A549 (cell line): ENCODE measurements around the gene LTBP4. TPM values are rescaled to one million over a fixed set of nuclear protein-coding genes. Genes with fewer than 3 reads are reported as not detected.

Experiments used
- ATAC-seq, 2 experiments: fragments of 200-7000 bp in 1 of 2; fragments of >200 bp in 1 of 2; cut with Nextera tagmentation in 1 of 2; cut with Tn5 transposase in 1 of 2; 3 replicates each; pipeline versions ENCODE4 v1.8.0 to v1.9.1; 2018 to 2020; ENCODE audit warnings: mild to moderate bottlenecking in 1 of 2, moderate library complexity in 1 of 2
- CTCF ChIA-PET: fragments of 300-600 bp; sonication (Branson Sonifier 250); formaldehyde crosslinking; extraction: SDS; loops from one replicate; lab custom pipeline; 2021; ENCODE audit warnings: antibody characterized with exemption, inconsistent platforms; lab: Yijun Ruan, JAX
- POLR2A ChIA-PET: fragments of 350-600 bp; formaldehyde crosslinking; extraction: SDS; loops from one replicate; lab custom pipeline; 2021; ENCODE audit warnings: antibody characterized with exemption, inconsistent platforms; lab: Yijun Ruan, JAX
- DNase-seq, 2 experiments: peaks; one replicate each; pipeline versions ENCODE4 v3.0.0 to v3.0.0-alpha.2; 2011 to 2016; ENCODE audit warnings: low read depth in 1 of 2, low spot score in 1 of 2
- FAIRE-seq: peaks from 2 replicates; lab custom pipeline; 2011; peaks lifted over from hg19 to GRCh38; lab: Jason Lieb, UNC
- H3K27ac ChIP-seq, 2 experiments: fragments of >200 bp; sonication (Bioruptor Twin); formaldehyde crosslinking; 3 replicates each; pipeline ENCODE4 v1.5.1; 2016 to 2017
- H3K4me1 ChIP-seq: fragments of >200 bp; sonication (Bioruptor Twin); formaldehyde crosslinking; 3 replicates; pipeline ENCODE4 v1.6.1; 2016
- H3K4me2 ChIP-seq: fragments of >200 bp; sonication (Bioruptor Twin); formaldehyde crosslinking; 3 replicates; pipeline ENCODE4 v1.6.1; 2016
- H3K4me3 ChIP-seq: fragments of >200 bp; sonication (Bioruptor Twin); formaldehyde crosslinking; 3 replicates; pipeline ENCODE4 v1.5.1; 2016
- H3K9me3 ChIP-seq: fragments of >200 bp; sonication (Bioruptor Twin); formaldehyde crosslinking; 3 replicates; pipeline ENCODE4 v1.6.1; 2016
- BHLHE40 ChIP-seq: IDR thresholded peaks from 2 replicates; pipeline ENCODE4 v1.6.1; 2012; ENCODE audit warnings: low read depth, low read length, inconsistent platforms
- CBX2 ChIP-seq: fragments of 200-600 bp; sonication (generic); IDR thresholded peaks from 2 replicates; pipeline ENCODE4 v1.6.1; 2016; ENCODE audit warnings: low read depth, mild to moderate bottlenecking, borderline replicate concordance
- CBX8 ChIP-seq: fragments of 200-600 bp; sonication (generic); IDR thresholded peaks from 2 replicates; pipeline ENCODE4 v1.6.1; 2016
- CHD4 ChIP-seq: fragments of 200-600 bp; sonication (generic); IDR thresholded peaks from 2 replicates; pipeline ENCODE4 v1.6.1; 2016; ENCODE audit warnings: antibody characterized with exemption, mild to moderate bottlenecking, borderline replicate concordance
- EHF ChIP-seq: fragments of 250-450 bp; sonication (Bioruptor Pico); IDR thresholded peaks from 2 replicates; pipeline ENCODE4 v1.5.0; 2020; ENCODE audit warnings: mild to moderate bottlenecking
- EHMT2 ChIP-seq: fragments of 200-600 bp; sonication (generic); IDR thresholded peaks from 2 replicates; pipeline ENCODE4 v1.6.1; 2016; ENCODE audit warnings: antibody characterized with exemption, low read depth, mild to moderate bottlenecking, moderate library complexity
- EP300 ChIP-seq, 2 experiments: fragments of >200 bp; sonication (Bioruptor Twin); formaldehyde crosslinking; IDR thresholded peaks; 2 replicates in 1 of 2; 3 replicates in 1 of 2; pipeline ENCODE4 v1.6.1; 2016 to 2017
- FOSL2 ChIP-seq, 2 experiments: fragments of 450-650 bp in 1 of 2; fragments of >200 bp in 1 of 2; sonication (Bioruptor Twin) in 1 of 2; formaldehyde crosslinking; IDR thresholded peaks; 2 replicates each; pipeline versions ENCODE4 v1.5.0 to v1.6.1; 2016 to 2020; ENCODE audit warnings: mild to moderate bottlenecking in 1 of 2, moderate library complexity in 1 of 2
- GATA3 ChIP-seq: IDR thresholded peaks from 2 replicates; pipeline ENCODE4 v1.6.1; 2012; ENCODE audit warnings: borderline replicate concordance
- HDAC2 ChIP-seq: fragments of 200-600 bp; sonication (generic); IDR thresholded peaks from 2 replicates; pipeline ENCODE4 v1.6.1; 2016
- HEYL ChIP-seq: fragments of 250-450 bp; sonication (Bioruptor Pico); IDR thresholded peaks from 2 replicates; pipeline ENCODE4 v1.8.0; 2021; ENCODE audit warnings: mild to moderate bottlenecking, moderate library complexity
- HMGXB4 ChIP-seq: fragments of 250-450 bp; sonication (Bioruptor Pico); IDR thresholded peaks from 2 replicates; pipeline ENCODE4 v1.5.0; 2021; ENCODE audit warnings: mild to moderate bottlenecking, moderate library complexity, borderline replicate concordance
- HOXA7 ChIP-seq: fragments of 250-450 bp; sonication (Bioruptor Pico); IDR thresholded peaks from 2 replicates; pipeline ENCODE4 v1.5.0; 2020; ENCODE audit warnings: mild to moderate bottlenecking, moderate library complexity
- HOXB5 ChIP-seq: fragments of 250-450 bp; sonication (Bioruptor Pico); IDR thresholded peaks from 2 replicates; pipeline ENCODE4 v1.5.0; 2020; ENCODE audit warnings: mild to moderate bottlenecking, moderate library complexity
- JUNB ChIP-seq: fragments of >200 bp; sonication (Bioruptor Twin); formaldehyde crosslinking; IDR thresholded peaks from 2 replicates; pipeline ENCODE4 v1.6.1; 2016
- MAX ChIP-seq: IDR thresholded peaks from 2 replicates; pipeline ENCODE4 v1.6.1; 2012
- POLR2A ChIP-seq: IDR thresholded peaks from 2 replicates; pipeline ENCODE4 v1.6.1; 2012; ENCODE audit warnings: mild to moderate bottlenecking, low read length
- SREBF2 ChIP-seq: fragments of 450-650 bp; IDR thresholded peaks from 2 replicates; pipeline ENCODE4 v1.6.1; 2014; ENCODE audit warnings: mild to moderate bottlenecking, moderate library complexity
- TFCP2L1 ChIP-seq: fragments of 250-450 bp; sonication (Bioruptor Pico); IDR thresholded peaks from 2 replicates; pipeline ENCODE4 v1.5.0; 2021; ENCODE audit warnings: mild to moderate bottlenecking
- TP53 ChIP-seq: fragments of 250-450 bp; sonication (Bioruptor Pico); IDR thresholded peaks from 2 replicates; pipeline ENCODE4 v1.5.0; 2021; ENCODE audit warnings: mild to moderate bottlenecking, moderate library complexity
- ZC3H11A ChIP-seq: fragments of 450-650 bp; IDR thresholded peaks from 2 replicates; pipeline ENCODE4 v1.6.1; 2014; ENCODE audit warnings: antibody characterized with exemption, mild to moderate bottlenecking
- ZFP36 ChIP-seq: fragments of 450-650 bp; IDR thresholded peaks from 2 replicates; pipeline ENCODE4 v1.6.1; 2014; ENCODE audit warnings: borderline replicate concordance; ENCODE audit not compliant: partially characterized antibody
- ZNF302 ChIP-seq: fragments of 250-450 bp; sonication (Bioruptor Pico); IDR thresholded peaks from 2 replicates; pipeline ENCODE4 v1.9.0; 2021; ENCODE audit warnings: inconsistent platforms, mild to moderate bottlenecking, moderate library complexity
- WGBS: methylation state at CpG from one replicate; pipeline ENCODE4 v1.1.6; 2017; ENCODE audit errors: missing lambda C conversion rate; 5-methylcytosine and 5-hydroxymethylcytosine counted together
- polyA plus RNA-seq, 4 experiments: library from polyadenylated mRNA; depleted of rRNA in 3 of 4; stranded (reverse); fragments of >200 nt; fragmentation: RNase III in 1 of 4; extraction: RNeasy Plus Mini Kit Qiagen cat#74134 plus additional on column Dnase treatment in 1 of 4; gene quantifications; 2 replicates in 3 of 4; 3 replicates in 1 of 4; pipeline ENCODE4 v1.2.3, GENCODE V29; 2011 to 2017
- TF ChIP-seq, protein P1 (sequence below): fragments of >200 bp; sonication (Bioruptor Twin); formaldehyde crosslinking; IDR thresholded peaks from 2 replicates; pipeline ENCODE4 v1.6.1; 2016
- TF ChIP-seq, protein P2 (sequence below): fragments of 450-650 bp; IDR thresholded peaks from 2 replicates; pipeline ENCODE4 v1.6.1; 2014; ENCODE audit warnings: antibody characterized with exemption
- TF ChIP-seq, protein P3 (sequence below): fragments of 250-450 bp; sonication (Bioruptor Pico); IDR thresholded peaks from 2 replicates; pipeline ENCODE4 v1.5.0; 2020; ENCODE audit warnings: low read depth, mild to moderate bottlenecking, moderate library complexity
- TF ChIP-seq, protein P4 (sequence below): fragments of >200 bp; sonication (Bioruptor Twin); formaldehyde crosslinking; IDR thresholded peaks from 3 replicates; pipeline ENCODE4 v1.5.1; 2016

Gene LTBP4
- polyA plus RNA-seq, 2 of the 4 experiments (the other 2 are of a cell fraction), result 23.1 to 43.2 TPM

GRCh38 chr19:40659566-40659965, 58.4 kb downstream of the LTBP4 start:
- peaks cover 14% of the 10 kb centered on the region for H3K4me1 ChIP-seq
- no peaks in the 10 kb centered on the region for H3K9me3 ChIP-seq
- FAIRE-seq (no peak), DNase-seq (no peak), ATAC-seq (no peak)
- TF ChIP-seq HOXA7 (CRISPR knock-in tag) (no peak), ZNF302 (no peak), GATA3 (no peak), EHMT2 (no peak), HEYL (CRISPR knock-in tag) (no peak), CBX2 (no peak), JUNB (no peak), HOXB5 (CRISPR knock-in tag) (no peak)
- TF ChIP-seq, protein P1, sequence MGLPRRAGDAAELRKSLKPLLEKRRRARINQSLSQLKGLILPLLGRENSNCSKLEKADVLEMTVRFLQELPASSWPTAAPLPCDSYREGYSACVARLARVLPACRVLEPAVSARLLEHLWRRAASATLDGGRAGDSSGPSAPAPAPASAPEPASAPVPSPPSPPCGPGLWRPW, result no peak
- H3K27ac ChIP-seq, result no peak overlapping the region
- 77% methylated on average over 11 of the region's 11 CpGs for WGBS
- ChIA-PET POLR2A (interaction anchor here (0.5 kb wide), 1 partner anchor 108 kb away, joined by 3 read pairs; no protein-coding TSS in a partner anchor), CTCF (interaction anchor here (0.6 to 16.6 kb wide), 12 partner anchors 9 to 936 kb away, joined by 3 to 178 read pairs (median 6); partner anchors contain the start of genes ACTMAP and EGLN2)
- no peak overlapping the region for H3K4me2 ChIP-seq
- no peak overlapping the region for H3K4me3 ChIP-seq

GRCh38 chr19:40661616-40662015, 60.4 kb downstream of the LTBP4 start:
- CTCF ChIA-PET, result interaction anchor here (0.9 to 16.6 kb wide), 31 partner anchors 9 to 691 kb away, joined by 3 to 178 read pairs (median 16); partner anchors contain the start of genes ACTMAP, EGLN2, NUMBL and RAB4B
- ATAC-seq (no peak), DNase-seq (no peak), FAIRE-seq (peak; percentile 81)
- Histone ChIP-seq H3K4me1 (peaks cover 34% of the 10 kb centered on the region), H3K9me3 (no peaks in the 10 kb centered on the region), H3K4me2 (no peak overlapping the region), H3K4me3 (no peak overlapping the region), H3K27ac (no peak overlapping the region)
- TF ChIP-seq MAX (no peak), HOXA7 (CRISPR knock-in tag) (no peak), ZC3H11A (no peak)
- TF ChIP-seq, protein P2, sequence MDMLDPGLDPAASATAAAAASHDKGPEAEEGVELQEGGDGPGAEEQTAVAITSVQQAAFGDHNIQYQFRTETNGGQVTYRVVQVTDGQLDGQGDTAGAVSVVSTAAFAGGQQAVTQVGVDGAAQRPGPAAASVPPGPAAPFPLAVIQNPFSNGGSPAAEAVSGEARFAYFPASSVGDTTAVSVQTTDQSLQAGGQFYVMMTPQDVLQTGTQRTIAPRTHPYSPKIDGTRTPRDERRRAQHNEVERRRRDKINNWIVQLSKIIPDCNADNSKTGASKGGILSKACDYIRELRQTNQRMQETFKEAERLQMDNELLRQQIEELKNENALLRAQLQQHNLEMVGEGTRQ, result no peak
- POLR2A ChIA-PET, result interaction anchor here (2.9 kb wide), 1 partner anchor 89 kb away, joined by 19 read pairs; the partner anchor contains the start of gene ACTMAP
- WGBS, result 69% methylated on average over 1 of the region's 1 CpG

DNA sequence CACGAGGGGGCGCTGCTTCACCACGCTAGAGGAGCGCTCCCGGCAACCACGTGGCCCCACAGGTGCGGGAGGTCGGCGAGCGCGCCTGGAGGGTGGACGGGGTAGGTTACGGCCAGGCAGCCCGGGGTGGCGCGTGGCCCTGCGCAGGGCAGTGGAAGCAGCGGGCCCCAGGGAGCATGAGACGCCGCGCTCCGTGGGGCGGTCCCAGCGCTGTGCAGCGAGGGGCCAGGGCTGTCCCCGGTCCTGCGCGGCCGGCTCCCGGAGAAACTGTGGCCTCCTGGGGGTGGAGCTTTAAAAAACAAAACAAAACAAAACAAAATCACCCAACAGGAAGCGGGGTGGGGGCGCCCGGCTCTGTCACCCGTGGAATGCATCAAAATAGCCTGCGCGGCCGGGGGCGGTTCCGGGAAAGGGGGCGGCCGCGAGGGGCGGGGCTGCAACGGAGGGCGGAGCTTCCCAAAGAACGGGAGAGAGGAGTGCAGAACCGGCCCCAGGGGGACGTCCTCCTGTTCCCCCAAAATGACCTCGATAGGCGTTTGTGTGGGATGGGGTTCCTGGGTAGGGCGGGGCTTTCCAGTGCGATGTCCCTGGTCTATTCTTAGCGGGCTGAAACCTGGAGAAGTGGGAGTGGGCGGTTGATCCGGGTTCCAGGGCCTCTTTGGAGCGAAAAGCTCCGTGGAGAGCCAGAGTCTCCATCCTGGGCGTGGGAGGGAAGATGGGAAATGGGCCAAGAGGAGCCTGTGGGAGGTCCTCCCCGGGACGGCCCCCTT, 61.9 kb downstream of the LTBP4 start:
- FAIRE-seq, result peak; percentile 94
- TF ChIP-seq, protein P3, sequence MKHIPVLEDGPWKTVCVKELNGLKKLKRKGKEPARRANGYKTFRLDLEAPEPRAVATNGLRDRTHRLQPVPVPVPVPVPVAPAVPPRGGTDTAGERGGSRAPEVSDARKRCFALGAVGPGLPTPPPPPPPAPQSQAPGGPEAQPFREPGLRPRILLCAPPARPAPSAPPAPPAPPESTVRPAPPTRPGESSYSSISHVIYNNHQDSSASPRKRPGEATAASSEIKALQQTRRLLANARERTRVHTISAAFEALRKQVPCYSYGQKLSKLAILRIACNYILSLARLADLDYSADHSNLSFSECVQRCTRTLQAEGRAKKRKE (CRISPR knock-in tag), result peak; percentile 66; the same call in 1 of the 2 replicates
- TF ChIP-seq TFCP2L1 (CRISPR knock-in tag), result no peak; the same call in 1 of the 2 replicates
- no peak; the same call in 1 of the 2 replicates for TF ChIP-seq CHD4
- no peak for TF ChIP-seq FOSL2 (IDR thresholded peaks at IDR 0.05)
- no peak for TF ChIP-seq FOSL2 (CRISPR knock-in tag; IDR thresholded peaks at IDR 0.05)
- TF ChIP-seq, protein P4, sequence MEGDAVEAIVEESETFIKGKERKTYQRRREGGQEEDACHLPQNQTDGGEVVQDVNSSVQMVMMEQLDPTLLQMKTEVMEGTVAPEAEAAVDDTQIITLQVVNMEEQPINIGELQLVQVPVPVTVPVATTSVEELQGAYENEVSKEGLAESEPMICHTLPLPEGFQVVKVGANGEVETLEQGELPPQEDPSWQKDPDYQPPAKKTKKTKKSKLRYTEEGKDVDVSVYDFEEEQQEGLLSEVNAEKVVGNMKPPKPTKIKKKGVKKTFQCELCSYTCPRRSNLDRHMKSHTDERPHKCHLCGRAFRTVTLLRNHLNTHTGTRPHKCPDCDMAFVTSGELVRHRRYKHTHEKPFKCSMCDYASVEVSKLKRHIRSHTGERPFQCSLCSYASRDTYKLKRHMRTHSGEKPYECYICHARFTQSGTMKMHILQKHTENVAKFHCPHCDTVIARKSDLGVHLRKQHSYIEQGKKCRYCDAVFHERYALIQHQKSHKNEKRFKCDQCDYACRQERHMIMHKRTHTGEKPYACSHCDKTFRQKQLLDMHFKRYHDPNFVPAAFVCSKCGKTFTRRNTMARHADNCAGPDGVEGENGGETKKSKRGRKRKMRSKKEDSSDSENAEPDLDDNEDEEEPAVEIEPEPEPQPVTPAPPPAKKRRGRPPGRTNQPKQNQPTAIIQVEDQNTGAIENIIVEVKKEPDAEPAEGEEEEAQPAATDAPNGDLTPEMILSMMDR, result peak; percentile 100
- TF ChIP-seq HDAC2, result no peak
- TF ChIP-seq HMGXB4 (CRISPR knock-in tag), result peak; percentile 89; the same call in 1 of the 2 replicates
- TF ChIP-seq EHF (CRISPR knock-in tag), result no peak
- TF ChIP-seq SREBF2, result no peak
- no peak for TF ChIP-seq HOXA7 (CRISPR knock-in tag)
- TF ChIP-seq ZFP36, result no peak
- TF ChIP-seq TP53, result 0 out of 2 replicates have a peak, but pooled peaks have one; percentile 44
- TF ChIP-seq BHLHE40, result no peak
- peak; percentile 50 for TF ChIP-seq POLR2A
- no peak for TF ChIP-seq CBX8
- TF ChIP-seq MAX, result peak; percentile 100
- no peak for TF ChIP-seq EP300 (IDR thresholded peaks at IDR 0.05)

More for the DNA sequence above, 61.9 kb downstream of the LTBP4 start:
- ATAC-seq (peak; percentile 79 to 87), DNase-seq (peak; percentile 95 to 97)
- Histone ChIP-seq H3K4me2 (peak overlapping the region; percentile 80), H3K9me3 (no peaks in the 10 kb centered on the region), H3K27ac (peak overlapping the region; percentile 81 to 83), H3K4me1 (peaks cover 39% of the 10 kb centered on the region), H3K4me3 (peak overlapping the region; percentile 57)
- POLR2A ChIA-PET, result interaction anchor here (0.8 to 2.9 kb wide), 16 partner anchors 9 to 600 kb away, joined by 3 to 19 read pairs (median 8); partner anchors contain the start of genes ACTMAP, COQ8B, EGLN2 and ITPKC
- WGBS, result 1% methylated on average over 54 of the region's 60 CpGs
- CTCF ChIA-PET, result interaction anchor here (0.6 to 16.6 kb wide), 95 partner anchors 10 to 659 kb away, joined by 3 to 178 read pairs (median 4); partner anchors contain the start of genes ACTMAP, COQ8B, EGLN2 and ITPKC
